ENCODE data around the gene SLC25A25.

- TF ChIP-seq POLR2AphosphoS5 (IDR thresholded peaks at IDR 0.05) (no peak), CTCF (IDR thresholded peaks at IDR 0.05) (no peak)
Measured at GRCh38 chr9:128144239-128145181, 76.5 kb downstream of the SLC25A25 start.

Measured in prostate gland (tissue), 2 donors.